ENCODE results near the gene TMSB4X.

DNA sequence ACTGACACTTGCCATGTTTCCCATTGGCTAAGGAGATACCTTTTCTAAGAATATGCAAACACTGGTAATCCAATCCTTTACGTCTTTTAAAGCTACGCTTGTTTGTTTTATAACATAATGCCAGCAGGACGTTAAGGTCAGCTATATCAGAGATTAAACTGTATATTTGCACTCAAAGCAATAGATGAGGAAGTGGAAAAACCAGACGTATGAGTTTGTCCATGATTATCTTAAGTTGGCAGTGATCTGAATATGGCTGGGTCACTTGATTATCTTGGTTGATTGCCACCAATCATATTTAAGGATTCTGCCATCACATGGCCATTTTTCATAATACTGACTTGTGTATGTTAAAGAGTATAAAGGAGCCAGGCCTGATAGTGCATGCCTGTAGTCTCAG is 19.4 kb downstream of the TMSB4X start:
- no peak for TF ChIP-seq POLR2AphosphoS5 (IDR thresholded peaks at IDR 0.05; ENCODE audit: insufficient read depth in 1 of 2, low read depth in 1 of 2)
- TF ChIP-seq, protein P1, sequence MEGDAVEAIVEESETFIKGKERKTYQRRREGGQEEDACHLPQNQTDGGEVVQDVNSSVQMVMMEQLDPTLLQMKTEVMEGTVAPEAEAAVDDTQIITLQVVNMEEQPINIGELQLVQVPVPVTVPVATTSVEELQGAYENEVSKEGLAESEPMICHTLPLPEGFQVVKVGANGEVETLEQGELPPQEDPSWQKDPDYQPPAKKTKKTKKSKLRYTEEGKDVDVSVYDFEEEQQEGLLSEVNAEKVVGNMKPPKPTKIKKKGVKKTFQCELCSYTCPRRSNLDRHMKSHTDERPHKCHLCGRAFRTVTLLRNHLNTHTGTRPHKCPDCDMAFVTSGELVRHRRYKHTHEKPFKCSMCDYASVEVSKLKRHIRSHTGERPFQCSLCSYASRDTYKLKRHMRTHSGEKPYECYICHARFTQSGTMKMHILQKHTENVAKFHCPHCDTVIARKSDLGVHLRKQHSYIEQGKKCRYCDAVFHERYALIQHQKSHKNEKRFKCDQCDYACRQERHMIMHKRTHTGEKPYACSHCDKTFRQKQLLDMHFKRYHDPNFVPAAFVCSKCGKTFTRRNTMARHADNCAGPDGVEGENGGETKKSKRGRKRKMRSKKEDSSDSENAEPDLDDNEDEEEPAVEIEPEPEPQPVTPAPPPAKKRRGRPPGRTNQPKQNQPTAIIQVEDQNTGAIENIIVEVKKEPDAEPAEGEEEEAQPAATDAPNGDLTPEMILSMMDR (IDR thresholded peaks at IDR 0.05): no peak
